ENCODE data around the gene MS4A4A. TPM values are rescaled to one million over a fixed set of nuclear protein-coding genes. Genes with fewer than 3 reads are reported as not detected.

MS4A4A gene
- total RNA-seq, 4 donors from 2014 or later = 12.3 to 64.6 (median 19.3) TPM

DNA sequence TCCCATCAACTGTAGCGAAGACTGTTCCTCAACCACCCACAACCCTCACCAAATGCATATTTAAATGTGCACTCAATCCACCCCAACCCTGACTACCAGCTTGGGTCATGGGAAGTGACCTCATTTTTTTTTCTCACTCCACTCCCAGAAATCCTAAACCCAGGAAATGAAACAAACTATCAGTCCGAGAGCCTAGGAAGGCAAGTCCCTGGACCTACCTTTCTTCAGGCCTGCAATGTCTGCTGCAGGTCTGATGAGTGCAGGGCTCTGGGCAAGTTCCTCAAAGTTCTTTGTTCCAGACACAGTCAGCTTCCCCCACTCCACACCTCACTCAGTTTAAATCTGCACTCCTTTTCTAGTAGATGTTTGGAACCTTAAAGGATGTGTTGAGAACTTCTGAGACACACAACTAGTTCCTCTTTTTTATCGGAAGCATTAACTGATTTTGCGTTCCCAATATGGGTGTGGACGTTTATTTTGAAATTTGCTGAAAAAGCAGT is 37.7 kb upstream of the MS4A4A start, which contains the start of gene MS4A4E:
TSS of gene MS4A4E (minus strand) at position 398 of the 500 bp plus-strand sequence. CDS start 13,082 bp downstream, outside the sequence.
- Histone ChIP-seq H3K27me3 (no peaks in the 10 kb centered on the region), H3K27ac (replicated peaks in 1 of 4) (peak within 1 kb of the TSS in 2 of 4 donors; percentile 6 to 16), H3K9me3 (no peaks in the 10 kb centered on the region), H3K4me1 (no peaks in the 10 kb centered on the region), H3K4me3 (peak within 1 kb of the TSS in 2 of 4 donors; percentile 11 to 16), H3K36me3 (no peaks in the 10 kb centered on the region)
- no peak for DNase-seq (ENCODE audit: extremely low spot score)
- intact Hi-C loops (cut with DNase I) = no loop called here
- TF ChIP-seq, protein P1, sequence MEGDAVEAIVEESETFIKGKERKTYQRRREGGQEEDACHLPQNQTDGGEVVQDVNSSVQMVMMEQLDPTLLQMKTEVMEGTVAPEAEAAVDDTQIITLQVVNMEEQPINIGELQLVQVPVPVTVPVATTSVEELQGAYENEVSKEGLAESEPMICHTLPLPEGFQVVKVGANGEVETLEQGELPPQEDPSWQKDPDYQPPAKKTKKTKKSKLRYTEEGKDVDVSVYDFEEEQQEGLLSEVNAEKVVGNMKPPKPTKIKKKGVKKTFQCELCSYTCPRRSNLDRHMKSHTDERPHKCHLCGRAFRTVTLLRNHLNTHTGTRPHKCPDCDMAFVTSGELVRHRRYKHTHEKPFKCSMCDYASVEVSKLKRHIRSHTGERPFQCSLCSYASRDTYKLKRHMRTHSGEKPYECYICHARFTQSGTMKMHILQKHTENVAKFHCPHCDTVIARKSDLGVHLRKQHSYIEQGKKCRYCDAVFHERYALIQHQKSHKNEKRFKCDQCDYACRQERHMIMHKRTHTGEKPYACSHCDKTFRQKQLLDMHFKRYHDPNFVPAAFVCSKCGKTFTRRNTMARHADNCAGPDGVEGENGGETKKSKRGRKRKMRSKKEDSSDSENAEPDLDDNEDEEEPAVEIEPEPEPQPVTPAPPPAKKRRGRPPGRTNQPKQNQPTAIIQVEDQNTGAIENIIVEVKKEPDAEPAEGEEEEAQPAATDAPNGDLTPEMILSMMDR (IDR thresholded peaks at IDR 0.05) = no peak
- TF ChIP-seq POLR2A (IDR thresholded peaks at IDR 0.05; ENCODE audit: low read depth) (no peak), EP300 (IDR thresholded peaks at IDR 0.05) (no peak), POLR2AphosphoS5 (IDR thresholded peaks at IDR 0.05) (no peak)
- WGBS = 80% methylated on average over 5 of the region's 5 CpGs

DNA sequence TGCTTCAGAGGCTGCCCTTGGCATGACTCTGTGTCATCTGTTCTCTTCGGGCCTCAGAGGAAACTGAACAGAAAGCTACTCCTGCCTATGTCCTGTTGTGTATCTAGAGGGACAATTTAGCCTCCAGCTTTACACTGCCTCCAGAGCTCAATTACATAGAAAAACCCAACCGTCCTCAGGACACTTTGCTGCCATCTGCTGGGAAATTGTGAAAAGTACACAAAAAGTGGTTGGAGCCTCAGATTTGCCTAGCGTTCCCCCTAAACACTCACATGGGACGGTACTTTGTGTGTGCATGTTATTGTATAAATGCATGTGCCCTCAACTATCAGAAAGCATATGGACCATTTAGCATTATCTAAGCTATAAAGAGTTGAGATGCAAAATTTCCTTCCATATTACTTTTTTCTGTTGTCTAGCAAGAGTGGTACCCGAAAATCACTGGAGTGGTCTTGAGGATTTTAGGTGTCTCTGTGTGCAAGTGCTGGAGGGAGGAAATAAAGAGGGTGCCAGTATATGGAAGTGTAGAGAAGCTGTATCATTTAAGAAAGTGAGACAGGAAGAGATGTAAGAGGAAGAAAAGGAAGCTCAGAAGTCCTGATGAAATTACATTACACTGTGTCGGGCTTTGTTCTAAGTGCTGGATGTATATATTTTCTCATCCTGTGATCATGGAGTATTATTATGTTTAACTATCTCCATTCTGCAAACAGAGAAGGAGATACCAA is 28.8 kb upstream of the MS4A4A start:
- H3K27ac ChIP-seq (replicated peaks in 1 of 4) = no peak overlapping the region
- TF ChIP-seq EP300 (IDR thresholded peaks at IDR 0.05) = no peak
- TF ChIP-seq POLR2A (IDR thresholded peaks at IDR 0.05; ENCODE audit: low read depth) = no peak
- TF ChIP-seq, protein P1 (IDR thresholded peaks at IDR 0.05) = peak; percentile 25 to 45 (median 35)
- TF ChIP-seq POLR2AphosphoS5 (IDR thresholded peaks at IDR 0.05) = no peak
- H3K27me3 ChIP-seq = no peaks in the 10 kb centered on the region
- 40% methylated on average over 6 of the region's 6 CpGs for WGBS
- intact Hi-C loops (cut with DNase I) = no loop called here
- DNase-seq (ENCODE audit: extremely low spot score) = no peak
- H3K36me3 ChIP-seq = no peaks in the 10 kb centered on the region
- H3K4me3 ChIP-seq = no peak overlapping the region
- no peaks in the 10 kb centered on the region for H3K4me1 ChIP-seq
- H3K9me3 ChIP-seq = no peaks in the 10 kb centered on the region

DNA sequence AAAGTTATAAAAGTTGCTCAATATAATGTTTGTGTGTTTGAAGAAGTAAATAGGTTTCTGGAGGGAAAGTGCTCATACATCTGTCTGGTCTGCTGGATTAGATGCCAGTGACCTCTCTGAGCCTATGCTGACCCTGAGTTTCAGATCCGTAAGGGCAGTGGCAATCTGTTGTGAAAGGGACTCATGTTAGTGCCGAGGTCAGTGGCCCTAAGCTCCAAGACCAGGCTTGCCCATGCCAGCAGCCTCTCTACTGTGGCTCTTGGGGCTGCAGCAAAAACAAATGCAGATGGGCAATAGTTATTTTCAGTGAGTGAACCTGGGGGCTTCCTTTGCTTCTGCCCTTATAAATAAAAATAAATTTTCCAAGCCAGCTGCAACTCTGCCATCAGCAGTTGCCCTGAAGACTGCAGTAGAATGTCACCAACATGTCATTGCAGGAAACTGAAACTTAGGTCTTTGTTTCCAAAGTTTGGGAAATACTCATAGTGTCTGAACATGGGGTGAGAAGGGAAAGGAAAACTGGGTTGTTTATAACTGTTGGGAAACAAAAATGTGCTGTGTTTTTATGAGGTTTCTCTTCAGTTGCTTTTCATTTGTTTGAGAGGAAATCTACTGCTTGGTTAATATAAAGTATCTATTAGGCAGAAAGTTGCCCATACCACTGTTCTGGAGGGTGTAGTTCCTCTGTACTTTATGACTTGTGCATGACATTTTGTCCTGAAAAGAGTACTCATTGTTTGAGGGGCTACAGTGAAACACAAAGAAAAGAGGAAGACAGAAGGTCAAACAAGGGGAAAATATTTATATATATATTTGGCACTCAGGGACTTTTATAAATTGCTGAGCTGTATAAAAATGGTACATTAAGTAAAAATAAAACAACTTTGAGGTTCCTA is 28.0 kb upstream of the MS4A4A start:
- no peaks in the 10 kb centered on the region for H3K9me3 ChIP-seq
- H3K36me3 ChIP-seq = no peaks in the 10 kb centered on the region
- 54% methylated on average over 2 of the region's 2 CpGs for WGBS
- DNase-seq (ENCODE audit: extremely low spot score) = no peak
- H3K27ac ChIP-seq (replicated peaks in 1 of 4) = no peak overlapping the region
- H3K4me3 ChIP-seq = no peak overlapping the region
- intact Hi-C loops (cut with DNase I) = no loop called here
- H3K27me3 ChIP-seq = no peaks in the 10 kb centered on the region
- TF ChIP-seq EP300 (IDR thresholded peaks at IDR 0.05) (no peak), POLR2A (IDR thresholded peaks at IDR 0.05; ENCODE audit: low read depth) (no peak), POLR2AphosphoS5 (IDR thresholded peaks at IDR 0.05) (no peak)
- TF ChIP-seq, protein P1 (IDR thresholded peaks at IDR 0.05) = no peak
- no peaks in the 10 kb centered on the region for H3K4me1 ChIP-seq

DNA sequence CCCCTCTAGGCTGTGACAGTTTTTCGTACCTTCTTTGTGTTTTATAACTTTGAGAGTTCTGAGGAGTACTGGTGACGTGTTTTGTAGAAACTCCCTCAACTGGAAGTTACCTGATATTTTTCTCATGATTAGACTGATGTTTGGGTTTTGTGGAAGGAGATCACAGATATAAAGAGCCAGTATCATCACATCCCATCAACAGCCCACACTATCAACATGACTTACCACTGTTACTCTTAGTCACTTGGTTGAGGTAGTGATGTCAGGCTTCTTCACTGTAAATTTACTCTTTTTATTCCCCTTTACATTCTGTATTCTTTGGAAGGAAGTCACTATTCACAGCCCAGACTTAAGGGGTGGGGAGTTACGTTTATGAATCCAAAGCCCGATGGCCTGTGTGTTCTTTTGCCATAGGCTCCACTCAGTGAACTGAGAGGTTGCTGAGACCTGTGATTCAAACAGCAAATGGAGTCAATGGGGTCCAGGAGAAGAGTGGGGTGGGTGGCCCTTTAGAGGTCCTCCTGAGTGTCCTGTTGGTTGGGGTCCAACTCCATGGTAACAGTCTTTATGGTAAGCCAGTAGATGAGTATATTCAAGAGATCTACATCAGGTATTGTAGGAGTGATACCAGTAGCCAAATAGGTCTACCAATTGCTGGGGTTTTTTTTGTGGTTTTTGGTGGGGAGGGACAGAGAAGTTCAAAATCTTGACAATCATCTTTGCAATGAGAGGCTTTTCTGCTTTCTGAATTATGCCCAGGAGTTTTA is 22.3 kb upstream of the MS4A4A start:
- Histone ChIP-seq H3K27me3 (no peaks in the 10 kb centered on the region), H3K27ac (replicated peaks in 1 of 4) (no peak overlapping the region), H3K4me3 (no peak overlapping the region), H3K4me1 (no peaks in the 10 kb centered on the region), H3K36me3 (no peaks in the 10 kb centered on the region), H3K9me3 (no peaks in the 10 kb centered on the region)
- intact Hi-C loops (cut with DNase I) = no loop called here
- DNase-seq (ENCODE audit: extremely low spot score) = no peak
- 81% methylated on average over 4 of the region's 4 CpGs for WGBS
- TF ChIP-seq POLR2AphosphoS5 (IDR thresholded peaks at IDR 0.05) (no peak), POLR2A (IDR thresholded peaks at IDR 0.05; ENCODE audit: low read depth) (no peak), EP300 (IDR thresholded peaks at IDR 0.05) (no peak)
- TF ChIP-seq, protein P1 (IDR thresholded peaks at IDR 0.05) = no peak

All from esophagus muscularis mucosa (tissue), 4 donors.